Measurements from ENCODE around the gene DNLZ. TPM values are rescaled to one million over a fixed set of nuclear protein-coding genes. Genes with fewer than 3 reads are reported as not detected.

DNLZ gene
- total and polyA plus RNA-seq, 7 donors, result 8.2 to 40.7 (median 18.7) TPM

GRCh38 chr9:136348691-136349090 is 14.9 kb downstream of the DNLZ start:
- no peak for TF ChIP-seq CTCF (IDR thresholded peaks at IDR 0.05)
- no peak for ATAC-seq
- Histone ChIP-seq H3K9me3 (no peaks in the 10 kb centered on the region), H3K27me3 (ENCODE audit: insufficient read depth in 3 of 3, low read length in 2 of 3) (peaks cover 0 to 57% (median 6%) of the 10 kb centered on the region in 3 donors), H3K4me1 (no peaks in the 10 kb centered on the region), H3K4me3 (no peak overlapping the region), H3K27ac (no peak overlapping the region), H3K36me3 (ENCODE audit: insufficient read depth in 1 of 2, low read depth in 1 of 2) (no peaks in the 10 kb centered on the region)
- no peak for DNase-seq
- WGBS, 3 donors, result 48 to 66% (median 50%) methylated on average over 10 to 14 of the region's 14 CpGs
- intact Hi-C loops (cut with DNase I), result no loop called here

GRCh38 chr9:136347472-136348256 is 15.9 kb downstream of the DNLZ start:
- no peaks in the 10 kb centered on the region for H3K4me1 ChIP-seq
- H3K36me3 ChIP-seq (ENCODE audit: insufficient read depth in 1 of 2, low read depth in 1 of 2), result no peaks in the 10 kb centered on the region
- no peak overlapping the region for H3K27ac ChIP-seq
- DNase-seq, result no peak
- intact Hi-C loops (cut with DNase I), result no loop called here
- 37 to 54% (median 43%) methylated on average over 32 to 34 of the region's 34 CpGs for WGBS, 3 donors
- no peaks in the 10 kb centered on the region for H3K9me3 ChIP-seq
- TF ChIP-seq CTCF (IDR thresholded peaks at IDR 0.05), result no peak
- H3K27me3 ChIP-seq (ENCODE audit: insufficient read depth in 3 of 3, low read length in 2 of 3), result peaks cover 0 to 66% (median 7%) of the 10 kb centered on the region in 3 donors
- no peak overlapping the region for H3K4me3 ChIP-seq
- no peak for ATAC-seq

DNA sequence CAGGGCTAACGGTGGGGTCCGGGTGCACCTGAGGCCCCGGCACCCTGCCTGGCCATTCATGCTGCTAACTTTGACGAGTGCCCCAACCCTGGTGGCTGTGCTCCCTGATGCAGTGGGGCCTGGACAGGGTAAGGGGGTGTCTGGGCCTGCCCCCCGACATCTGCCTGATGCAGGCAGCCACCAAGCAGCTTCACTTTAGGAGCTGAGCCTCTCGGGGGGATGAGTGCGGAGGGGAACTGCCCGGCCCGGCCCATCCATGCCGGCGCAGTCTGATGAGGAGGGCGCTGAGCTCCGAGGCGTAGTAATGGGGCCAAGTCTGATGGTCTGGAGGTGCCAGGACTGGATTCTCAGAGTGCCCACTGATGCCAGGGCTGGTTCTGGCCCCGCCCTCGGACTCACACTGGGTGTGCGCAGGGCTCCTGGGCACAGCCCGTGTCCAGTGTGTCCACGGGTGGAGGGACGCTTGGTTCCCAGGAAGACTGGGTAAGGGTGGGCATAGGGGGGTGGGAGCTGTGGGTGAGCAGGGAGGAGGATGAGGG is 16.5 kb downstream of the DNLZ start:
- ATAC-seq, result no peak
- peaks cover 0 to 72% (median 11%) of the 10 kb centered on the region in 3 donors for H3K27me3 ChIP-seq (ENCODE audit: insufficient read depth in 3 of 3, low read length in 2 of 3)
- intact Hi-C loops (cut with DNase I), result no loop called here
- 38 to 62% (median 39%) methylated on average over 12 to 20 of the region's 20 CpGs for whole genome bisulfite sequencing, 3 donors
- no peaks in the 10 kb centered on the region for H3K4me1 ChIP-seq
- TF ChIP-seq CTCF (IDR thresholded peaks at IDR 0.05), result no peak
- no peaks in the 10 kb centered on the region for H3K9me3 ChIP-seq
- DNase-seq, result no peak
- H3K4me3 ChIP-seq, result no peak overlapping the region
- no peak overlapping the region for H3K27ac ChIP-seq
- no peaks in the 10 kb centered on the region for H3K36me3 ChIP-seq (ENCODE audit: insufficient read depth in 1 of 2, low read depth in 1 of 2)

DNA sequence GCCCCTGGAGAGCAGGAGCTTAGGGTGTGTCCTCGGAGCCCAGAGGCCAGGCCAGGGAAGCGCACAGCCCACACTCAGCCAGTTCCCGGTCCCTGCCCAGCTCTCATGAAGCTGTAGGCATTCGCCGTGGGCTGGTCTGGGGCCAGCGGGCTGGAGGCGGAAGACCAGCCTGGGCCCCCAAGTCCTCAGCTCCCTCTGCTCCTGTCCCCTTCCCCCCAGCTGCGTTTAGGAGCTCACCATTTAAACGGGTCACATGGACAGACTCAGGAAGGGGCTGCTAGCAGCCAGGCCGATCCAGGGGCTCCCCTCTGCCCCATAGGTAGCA is 17.4 kb downstream of the DNLZ start:
- ATAC-seq, result no peak
- Histone ChIP-seq H3K4me3 (no peak overlapping the region), H3K4me1 (no peaks in the 10 kb centered on the region), H3K27ac (no peak overlapping the region), H3K27me3 (ENCODE audit: insufficient read depth in 3 of 3, low read length in 2 of 3) (peaks cover 0 to 78% (median 12%) of the 10 kb centered on the region in 3 donors), H3K9me3 (no peaks in the 10 kb centered on the region), H3K36me3 (ENCODE audit: insufficient read depth in 1 of 2, low read depth in 1 of 2) (no peaks in the 10 kb centered on the region)
- WGBS, 3 donors, result 34 to 53% (median 42%) methylated on average over 10 of the region's 10 CpGs
- no peak for DNase-seq
- intact Hi-C loops (cut with DNase I), result no loop called here
- TF ChIP-seq CTCF (IDR thresholded peaks at IDR 0.05), result no peak
